Epidermal melanocyte (primary cell): ENCODE results near the gene NOL4.

Source experiments
- DNase-seq: peaks from one replicate; pipeline ENCODE4 v3.0.0; 2011; ENCODE audit warnings: low spot score; ENCODE audit not compliant: insufficient read length

The NOL4 gene

GRCh38 chr18:34194239-34194638 lies 30.5 kb downstream of the NOL4 start:
- no peak for DNase-seq

- no peak for DNase-seq
These were observed 34.9 kb downstream of the NOL4 start for GRCh38 chr18:34189656-34190435.
